HCT116 (cell line): ENCODE data around the gene ARL5A.

ENCODE experiments used
- CTCF ChIP-seq, 3 experiments: fragments of 200-600 bp in 1 of 3; sonication (generic) in 1 of 3; IDR thresholded peaks in 2 of 3; conservative IDR thresholded peaks in 1 of 3; 2 replicates each; pipeline ENCODE4 v1.5.1; 2012 to 2017; ENCODE audit warnings: low read depth in 2 of 3, low read length in 2 of 3, antibody characterized with exemption in 1 of 3, borderline replicate concordance in 1 of 3, control low read depth in 1 of 3, mild to moderate bottlenecking in 1 of 3, mixed read lengths in 1 of 3, mixed run types in 1 of 3, moderate library complexity in 1 of 3; ENCODE audit not compliant: insufficient read depth in 1 of 3
- ELF1 ChIP-seq: IDR thresholded peaks from 2 replicates; pipeline ENCODE4 v1.6.1; 2012; ENCODE audit warnings: low read depth, borderline replicate concordance
- EZH2phosphoT487 ChIP-seq: fragments of 200-600 bp; IDR thresholded peaks from 2 replicates; pipeline ENCODE4 v1.6.1; 2018; ENCODE audit warnings: antibody characterized with exemption, borderline replicate concordance
- MAX ChIP-seq: IDR thresholded peaks from 2 replicates; pipeline ENCODE4 v1.6.1; 2012
- POLR2A ChIP-seq: IDR thresholded peaks from 2 replicates; pipeline ENCODE4 v1.7.0; 2011; ENCODE audit warnings: borderline replicate concordance; ENCODE audit not compliant: insufficient read depth, insufficient read length; ENCODE audit errors: extremely low read depth
- POLR2AphosphoS5 ChIP-seq: IDR thresholded peaks from 2 replicates; pipeline ENCODE4 v1.6.1; 2011; ENCODE audit warnings: mild to moderate bottlenecking, low read depth, low read length, moderate library complexity
- SRF ChIP-seq: IDR thresholded peaks from 2 replicates; pipeline ENCODE4 v1.6.1; 2012; ENCODE audit warnings: low read depth
- YY1 ChIP-seq: IDR thresholded peaks from 2 replicates; pipeline ENCODE4 v1.6.1; 2011; ENCODE audit warnings: low read length, low read depth, moderate library complexity, mild to moderate bottlenecking; ENCODE audit not compliant: insufficient replicate concordance; ENCODE audit errors: extremely low read depth
- ZFX ChIP-seq: fragments of 450-650 bp; IDR thresholded peaks from 2 replicates; pipeline ENCODE4 v1.6.1; 2017
- TF ChIP-seq, protein P1 (sequence below): IDR thresholded peaks from 2 replicates; pipeline ENCODE4 v1.6.1; 2011; ENCODE audit warnings: mild to moderate bottlenecking, low read length, moderate library complexity; ENCODE audit not compliant: insufficient replicate concordance; ENCODE audit errors: extremely low read depth
- TF ChIP-seq, protein P2 (sequence below): IDR thresholded peaks from 2 replicates; pipeline ENCODE4 v1.6.1; 2012; ENCODE audit warnings: low read depth
- TF ChIP-seq, protein P3 (sequence below): IDR thresholded peaks from 2 replicates; pipeline ENCODE4 v1.6.1; 2012

DNA sequence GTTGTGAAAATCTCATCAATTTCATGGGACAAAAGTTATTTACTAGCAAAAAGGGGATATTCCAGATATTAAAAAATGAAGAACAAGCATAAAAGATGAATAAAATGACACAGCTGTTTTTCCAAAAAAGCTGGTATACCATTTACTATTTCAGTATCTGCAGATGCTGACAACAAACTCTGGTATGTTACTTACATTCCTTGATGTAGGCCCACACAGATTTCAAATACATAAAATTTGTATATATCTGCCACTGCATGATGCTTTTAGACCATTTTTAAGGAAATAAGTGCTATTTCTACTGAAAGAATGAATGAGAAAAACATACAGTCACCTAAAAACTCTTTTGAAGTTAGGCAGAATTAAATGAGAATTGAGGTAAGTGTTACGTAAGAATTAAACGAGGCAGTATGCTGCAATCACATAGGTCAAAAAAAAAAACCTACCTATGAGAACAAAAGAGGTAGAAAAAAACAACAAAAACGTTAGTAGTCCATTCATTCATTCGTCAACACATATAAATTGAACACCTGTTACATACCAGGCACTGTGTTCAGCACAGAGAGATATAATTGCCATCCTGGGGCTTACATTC, 32.5 kb downstream of the ARL5A start:
- no peak for TF ChIP-seq CTCF (IDR thresholded peaks at IDR 0.05 in 2 of 3, conservative IDR thresholded peaks at IDR 0.05 in 1 of 3; ENCODE audit: borderline replicate concordance in 1 of 3, insufficient read depth in 1 of 3, low read depth in 2 of 3, low read length in 2 of 3)
- no peak for TF ChIP-seq SRF
- TF ChIP-seq, protein P1, sequence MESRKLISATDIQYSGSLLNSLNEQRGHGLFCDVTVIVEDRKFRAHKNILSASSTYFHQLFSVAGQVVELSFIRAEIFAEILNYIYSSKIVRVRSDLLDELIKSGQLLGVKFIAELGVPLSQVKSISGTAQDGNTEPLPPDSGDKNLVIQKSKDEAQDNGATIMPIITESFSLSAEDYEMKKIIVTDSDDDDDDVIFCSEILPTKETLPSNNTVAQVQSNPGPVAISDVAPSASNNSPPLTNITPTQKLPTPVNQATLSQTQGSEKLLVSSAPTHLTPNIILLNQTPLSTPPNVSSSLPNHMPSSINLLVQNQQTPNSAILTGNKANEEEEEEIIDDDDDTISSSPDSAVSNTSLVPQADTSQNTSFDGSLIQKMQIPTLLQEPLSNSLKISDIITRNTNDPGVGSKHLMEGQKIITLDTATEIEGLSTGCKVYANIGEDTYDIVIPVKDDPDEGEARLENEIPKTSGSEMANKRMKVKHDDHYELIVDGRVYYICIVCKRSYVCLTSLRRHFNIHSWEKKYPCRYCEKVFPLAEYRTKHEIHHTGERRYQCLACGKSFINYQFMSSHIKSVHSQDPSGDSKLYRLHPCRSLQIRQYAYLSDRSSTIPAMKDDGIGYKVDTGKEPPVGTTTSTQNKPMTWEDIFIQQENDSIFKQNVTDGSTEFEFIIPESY: no peak
- no peak for TF ChIP-seq MAX
- TF ChIP-seq, protein P2, sequence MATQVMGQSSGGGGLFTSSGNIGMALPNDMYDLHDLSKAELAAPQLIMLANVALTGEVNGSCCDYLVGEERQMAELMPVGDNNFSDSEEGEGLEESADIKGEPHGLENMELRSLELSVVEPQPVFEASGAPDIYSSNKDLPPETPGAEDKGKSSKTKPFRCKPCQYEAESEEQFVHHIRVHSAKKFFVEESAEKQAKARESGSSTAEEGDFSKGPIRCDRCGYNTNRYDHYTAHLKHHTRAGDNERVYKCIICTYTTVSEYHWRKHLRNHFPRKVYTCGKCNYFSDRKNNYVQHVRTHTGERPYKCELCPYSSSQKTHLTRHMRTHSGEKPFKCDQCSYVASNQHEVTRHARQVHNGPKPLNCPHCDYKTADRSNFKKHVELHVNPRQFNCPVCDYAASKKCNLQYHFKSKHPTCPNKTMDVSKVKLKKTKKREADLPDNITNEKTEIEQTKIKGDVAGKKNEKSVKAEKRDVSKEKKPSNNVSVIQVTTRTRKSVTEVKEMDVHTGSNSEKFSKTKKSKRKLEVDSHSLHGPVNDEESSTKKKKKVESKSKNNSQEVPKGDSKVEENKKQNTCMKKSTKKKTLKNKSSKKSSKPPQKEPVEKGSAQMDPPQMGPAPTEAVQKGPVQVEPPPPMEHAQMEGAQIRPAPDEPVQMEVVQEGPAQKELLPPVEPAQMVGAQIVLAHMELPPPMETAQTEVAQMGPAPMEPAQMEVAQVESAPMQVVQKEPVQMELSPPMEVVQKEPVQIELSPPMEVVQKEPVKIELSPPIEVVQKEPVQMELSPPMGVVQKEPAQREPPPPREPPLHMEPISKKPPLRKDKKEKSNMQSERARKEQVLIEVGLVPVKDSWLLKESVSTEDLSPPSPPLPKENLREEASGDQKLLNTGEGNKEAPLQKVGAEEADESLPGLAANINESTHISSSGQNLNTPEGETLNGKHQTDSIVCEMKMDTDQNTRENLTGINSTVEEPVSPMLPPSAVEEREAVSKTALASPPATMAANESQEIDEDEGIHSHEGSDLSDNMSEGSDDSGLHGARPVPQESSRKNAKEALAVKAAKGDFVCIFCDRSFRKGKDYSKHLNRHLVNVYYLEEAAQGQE: no peak
- TF ChIP-seq POLR2A: no peak
- TF ChIP-seq, protein P3, sequence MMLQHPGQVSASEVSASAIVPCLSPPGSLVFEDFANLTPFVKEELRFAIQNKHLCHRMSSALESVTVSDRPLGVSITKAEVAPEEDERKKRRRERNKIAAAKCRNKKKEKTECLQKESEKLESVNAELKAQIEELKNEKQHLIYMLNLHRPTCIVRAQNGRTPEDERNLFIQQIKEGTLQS: no peak
- TF ChIP-seq ZFX: no peak
- no peak for TF ChIP-seq YY1
- TF ChIP-seq POLR2AphosphoS5: no peak
- no peak for TF ChIP-seq ELF1
- no peak for TF ChIP-seq EZH2phosphoT487
